ENCODE data around the gene BDH2.

GRCh38 chr4:103123114-103123513 lies 23.5 kb upstream of the BDH2 start:
- no peak for TF ChIP-seq HDAC2 (IDR thresholded peaks at IDR 0.05)
- TF ChIP-seq, protein P1, sequence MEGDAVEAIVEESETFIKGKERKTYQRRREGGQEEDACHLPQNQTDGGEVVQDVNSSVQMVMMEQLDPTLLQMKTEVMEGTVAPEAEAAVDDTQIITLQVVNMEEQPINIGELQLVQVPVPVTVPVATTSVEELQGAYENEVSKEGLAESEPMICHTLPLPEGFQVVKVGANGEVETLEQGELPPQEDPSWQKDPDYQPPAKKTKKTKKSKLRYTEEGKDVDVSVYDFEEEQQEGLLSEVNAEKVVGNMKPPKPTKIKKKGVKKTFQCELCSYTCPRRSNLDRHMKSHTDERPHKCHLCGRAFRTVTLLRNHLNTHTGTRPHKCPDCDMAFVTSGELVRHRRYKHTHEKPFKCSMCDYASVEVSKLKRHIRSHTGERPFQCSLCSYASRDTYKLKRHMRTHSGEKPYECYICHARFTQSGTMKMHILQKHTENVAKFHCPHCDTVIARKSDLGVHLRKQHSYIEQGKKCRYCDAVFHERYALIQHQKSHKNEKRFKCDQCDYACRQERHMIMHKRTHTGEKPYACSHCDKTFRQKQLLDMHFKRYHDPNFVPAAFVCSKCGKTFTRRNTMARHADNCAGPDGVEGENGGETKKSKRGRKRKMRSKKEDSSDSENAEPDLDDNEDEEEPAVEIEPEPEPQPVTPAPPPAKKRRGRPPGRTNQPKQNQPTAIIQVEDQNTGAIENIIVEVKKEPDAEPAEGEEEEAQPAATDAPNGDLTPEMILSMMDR (IDR thresholded peaks at IDR 0.05), result no peak
- no peak for TF ChIP-seq HOXA7 (CRISPR knock-in tag; IDR thresholded peaks at IDR 0.05)
- TF ChIP-seq, protein P2, sequence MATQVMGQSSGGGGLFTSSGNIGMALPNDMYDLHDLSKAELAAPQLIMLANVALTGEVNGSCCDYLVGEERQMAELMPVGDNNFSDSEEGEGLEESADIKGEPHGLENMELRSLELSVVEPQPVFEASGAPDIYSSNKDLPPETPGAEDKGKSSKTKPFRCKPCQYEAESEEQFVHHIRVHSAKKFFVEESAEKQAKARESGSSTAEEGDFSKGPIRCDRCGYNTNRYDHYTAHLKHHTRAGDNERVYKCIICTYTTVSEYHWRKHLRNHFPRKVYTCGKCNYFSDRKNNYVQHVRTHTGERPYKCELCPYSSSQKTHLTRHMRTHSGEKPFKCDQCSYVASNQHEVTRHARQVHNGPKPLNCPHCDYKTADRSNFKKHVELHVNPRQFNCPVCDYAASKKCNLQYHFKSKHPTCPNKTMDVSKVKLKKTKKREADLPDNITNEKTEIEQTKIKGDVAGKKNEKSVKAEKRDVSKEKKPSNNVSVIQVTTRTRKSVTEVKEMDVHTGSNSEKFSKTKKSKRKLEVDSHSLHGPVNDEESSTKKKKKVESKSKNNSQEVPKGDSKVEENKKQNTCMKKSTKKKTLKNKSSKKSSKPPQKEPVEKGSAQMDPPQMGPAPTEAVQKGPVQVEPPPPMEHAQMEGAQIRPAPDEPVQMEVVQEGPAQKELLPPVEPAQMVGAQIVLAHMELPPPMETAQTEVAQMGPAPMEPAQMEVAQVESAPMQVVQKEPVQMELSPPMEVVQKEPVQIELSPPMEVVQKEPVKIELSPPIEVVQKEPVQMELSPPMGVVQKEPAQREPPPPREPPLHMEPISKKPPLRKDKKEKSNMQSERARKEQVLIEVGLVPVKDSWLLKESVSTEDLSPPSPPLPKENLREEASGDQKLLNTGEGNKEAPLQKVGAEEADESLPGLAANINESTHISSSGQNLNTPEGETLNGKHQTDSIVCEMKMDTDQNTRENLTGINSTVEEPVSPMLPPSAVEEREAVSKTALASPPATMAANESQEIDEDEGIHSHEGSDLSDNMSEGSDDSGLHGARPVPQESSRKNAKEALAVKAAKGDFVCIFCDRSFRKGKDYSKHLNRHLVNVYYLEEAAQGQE (IDR thresholded peaks at IDR 0.05), result no peak
- TF ChIP-seq, protein P3, sequence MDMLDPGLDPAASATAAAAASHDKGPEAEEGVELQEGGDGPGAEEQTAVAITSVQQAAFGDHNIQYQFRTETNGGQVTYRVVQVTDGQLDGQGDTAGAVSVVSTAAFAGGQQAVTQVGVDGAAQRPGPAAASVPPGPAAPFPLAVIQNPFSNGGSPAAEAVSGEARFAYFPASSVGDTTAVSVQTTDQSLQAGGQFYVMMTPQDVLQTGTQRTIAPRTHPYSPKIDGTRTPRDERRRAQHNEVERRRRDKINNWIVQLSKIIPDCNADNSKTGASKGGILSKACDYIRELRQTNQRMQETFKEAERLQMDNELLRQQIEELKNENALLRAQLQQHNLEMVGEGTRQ (IDR thresholded peaks at IDR 0.05), result no peak
- TF ChIP-seq POLR2AphosphoS2 (conservative IDR thresholded peaks at IDR 0.05; ENCODE audit: low read length), result no peak
- TF ChIP-seq POLR2A (IDR thresholded peaks at IDR 0.05; ENCODE audit: low read length), result no peak

Measured in A549 (cell line).